ENCODE measurements around the gene CAMTA2. TPM values are rescaled to one million over a fixed set of nuclear protein-coding genes. Genes with fewer than 3 reads are reported as not detected.
A peak's percentile ranks its signal among the peaks of the same experiment; 100 is the strongest.

CAMTA2 gene
- total and polyA plus RNA-seq, 3 experiments from 2014 or later: 19.6 to 90.6 (median 85.6) TPM

DNA sequence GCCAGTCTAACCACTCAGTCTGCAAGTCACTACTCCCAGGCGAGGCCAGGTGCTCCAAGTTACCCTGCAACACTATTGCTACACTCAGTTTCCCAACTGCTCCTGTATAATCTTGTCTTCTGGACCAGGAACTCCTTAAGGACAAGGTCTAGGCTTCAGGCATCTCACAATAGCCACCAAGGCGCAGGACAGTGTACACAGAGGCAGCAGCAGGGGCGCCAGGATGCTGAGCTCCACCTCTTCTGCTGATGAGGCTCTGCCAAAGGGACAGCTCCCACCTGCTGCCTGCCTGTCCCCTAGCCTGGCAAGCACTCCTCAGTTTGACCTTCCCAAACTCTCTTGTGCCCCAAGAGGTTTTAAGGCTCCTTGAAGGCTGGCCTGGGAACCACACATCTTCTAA is 51.0 kb downstream of the CAMTA2 start:
- H3K9me3 Mint-ChIP-seq: no peaks in the 10 kb centered on the region
- H3K27ac Mint-ChIP-seq: peak overlapping the region in 6 of 8 donors; percentile 12 to 56 (median 30)
- peaks cover 0 to 50% (median 6%) of the 10 kb centered on the region in 3 donors for H3K36me3 Mint-ChIP-seq
- no peaks in the 10 kb centered on the region for H3K9me3 ChIP-seq (ENCODE audit: low read length)
- ChIA-PET POLR2A (interaction anchor here (1.1 kb wide), 1 partner anchor 12 kb away, joined by 4 read pairs; the partner anchor contains the start of gene PFN1), CTCF (no interaction called here)
- peaks cover 38 to 65% (median 38%) of the 10 kb centered on the region in 3 donors for H3K4me1 Mint-ChIP-seq
- H3K4me1 ChIP-seq (ENCODE audit: insufficient read depth, low read length): peaks cover 31% of the 10 kb centered on the region
- H3K27me3 ChIP-seq (ENCODE audit: insufficient read depth, low read length, poor library complexity, severe bottlenecking): no peaks in the 10 kb centered on the region
- no peak for DNase-seq
- H3K27ac ChIP-seq (ENCODE audit: low read depth, low read length): no peak overlapping the region
- H3K27me3 Mint-ChIP-seq: peaks cover 0 to 5% of the 10 kb centered on the region in 2 donors
- H3K36me3 ChIP-seq (ENCODE audit: insufficient read depth, low read length): peaks cover 5% of the 10 kb centered on the region
- H3K4me3 ChIP-seq (ENCODE audit: low read length): no peak overlapping the region
- H3K4me3 Mint-ChIP-seq: peak overlapping the region in 2 of 7 donors; percentile 15 to 61

DNA sequence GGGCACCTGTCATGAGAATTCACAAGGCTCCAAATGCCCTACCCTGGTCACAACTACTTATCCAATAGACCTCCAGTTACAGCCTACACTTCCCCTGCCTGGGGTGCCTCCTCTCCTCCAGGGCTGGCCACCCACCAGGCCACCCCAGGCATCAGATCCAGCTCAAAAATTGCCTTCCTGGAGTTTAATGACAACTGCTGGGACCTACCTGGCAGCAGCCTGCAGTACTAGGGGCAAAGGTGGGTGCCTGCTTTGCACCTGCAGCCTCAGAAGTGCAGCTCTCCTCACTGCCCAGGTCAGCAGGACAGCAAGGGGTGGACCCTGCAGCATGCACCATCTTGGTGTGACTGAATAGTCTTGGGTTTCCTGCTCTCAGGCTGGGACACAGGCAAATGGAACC is 51.8 kb downstream of the CAMTA2 start:
- no peaks in the 10 kb centered on the region for H3K9me3 ChIP-seq (ENCODE audit: low read length)
- peaks cover 23% of the 10 kb centered on the region for H3K4me1 ChIP-seq (ENCODE audit: insufficient read depth, low read length)
- POLR2A ChIA-PET: no interaction called here
- H3K4me3 Mint-ChIP-seq: no peak overlapping the region
- peak overlapping the region in 3 of 8 donors; percentile 31 to 81 (median 56) for H3K27ac Mint-ChIP-seq
- CTCF ChIA-PET: no interaction called here
- DNase-seq: no peak
- H3K36me3 Mint-ChIP-seq: peaks cover 0 to 47% (median 6%) of the 10 kb centered on the region in 3 donors
- no peak overlapping the region for H3K27ac ChIP-seq (ENCODE audit: low read depth, low read length)
- no peak overlapping the region for H3K4me3 ChIP-seq (ENCODE audit: low read length)
- H3K36me3 ChIP-seq (ENCODE audit: insufficient read depth, low read length): peaks cover 5% of the 10 kb centered on the region
- peaks cover 0 to 5% of the 10 kb centered on the region in 2 donors for H3K27me3 Mint-ChIP-seq
- no peaks in the 10 kb centered on the region for H3K27me3 ChIP-seq (ENCODE audit: insufficient read depth, low read length, poor library complexity, severe bottlenecking)
- H3K4me1 Mint-ChIP-seq: peaks cover 32 to 58% (median 34%) of the 10 kb centered on the region in 3 donors
- no peaks in the 10 kb centered on the region for H3K9me3 Mint-ChIP-seq

DNA sequence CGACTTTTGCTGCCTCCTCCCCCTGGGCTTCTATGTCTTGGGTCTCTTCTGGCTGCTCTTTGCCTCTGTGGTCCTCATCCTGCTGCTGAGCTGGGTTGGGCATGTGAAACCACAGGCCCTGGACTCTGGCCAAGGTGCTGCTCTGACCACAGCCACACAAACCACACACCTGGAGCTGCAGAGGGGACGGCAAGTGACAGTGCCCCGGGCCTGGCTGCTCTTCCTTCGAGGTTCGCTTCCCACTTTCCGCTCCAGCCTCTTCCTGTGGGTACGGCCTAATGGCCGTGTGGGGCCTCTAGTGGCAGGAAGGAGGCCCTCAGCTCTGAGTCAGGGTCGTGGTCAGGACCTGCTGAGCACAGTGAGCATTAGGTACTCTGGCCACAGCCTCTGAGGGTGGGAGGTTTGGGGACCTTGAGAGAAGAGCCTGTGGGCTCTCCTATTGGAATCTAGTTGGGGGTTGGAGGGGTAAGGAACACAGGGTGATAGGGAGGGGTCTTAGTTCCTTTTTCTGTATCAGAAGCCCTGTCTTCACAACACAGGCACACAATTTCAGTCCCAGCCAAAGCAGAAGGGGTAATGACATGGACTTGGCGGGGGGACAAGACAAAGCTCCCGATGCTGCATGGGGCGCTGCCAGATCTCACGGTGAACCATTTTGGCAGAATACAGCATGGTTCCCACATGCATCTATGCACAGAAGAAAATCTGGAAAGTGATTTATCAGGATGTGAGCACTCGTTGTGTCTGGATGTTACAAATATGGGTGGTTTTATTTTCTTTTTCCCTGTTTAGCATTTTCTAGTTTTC is 53.1 kb downstream of the CAMTA2 start:
- Histone ChIP-seq H3K9me3 (ENCODE audit: low read length) (no peaks in the 10 kb centered on the region), H3K27me3 (ENCODE audit: insufficient read depth, low read length, poor library complexity, severe bottlenecking) (no peaks in the 10 kb centered on the region), H3K36me3 (ENCODE audit: insufficient read depth, low read length) (peaks cover 5% of the 10 kb centered on the region), H3K4me3 (ENCODE audit: low read length) (no peak overlapping the region), H3K4me1 (ENCODE audit: insufficient read depth, low read length) (peaks cover 23% of the 10 kb centered on the region), H3K27ac (ENCODE audit: low read depth, low read length) (no peak overlapping the region)
- no peaks in the 10 kb centered on the region for H3K9me3 Mint-ChIP-seq
- ChIA-PET POLR2A (interaction anchor here (0.8 to 1.1 kb wide), 3 partner anchors 17 to 34 kb away, joined by 3 to 4 read pairs (median 4); partner anchors contain the start of genes ENO3 and SPAG7), CTCF (interaction anchor here (0.9 kb wide), 1 partner anchor 31 kb away, joined by 4 read pairs; the partner anchor contains the start of gene CHRNE)
- peaks cover 0 to 41% (median 6%) of the 10 kb centered on the region in 3 donors for H3K36me3 Mint-ChIP-seq
- peak overlapping the region in 7 of 8 donors; percentile 14 to 86 (median 69) for H3K27ac Mint-ChIP-seq
- peak in 2 of 5 donors; percentile 21 to 36 for DNase-seq
- H3K4me1 Mint-ChIP-seq: peaks cover 32 to 53% (median 34%) of the 10 kb centered on the region in 3 donors
- H3K4me3 Mint-ChIP-seq: peak overlapping the region in 5 of 7 donors; percentile 26 to 77 (median 50)
- peaks cover 0 to 3% of the 10 kb centered on the region in 2 donors for H3K27me3 Mint-ChIP-seq

DNA sequence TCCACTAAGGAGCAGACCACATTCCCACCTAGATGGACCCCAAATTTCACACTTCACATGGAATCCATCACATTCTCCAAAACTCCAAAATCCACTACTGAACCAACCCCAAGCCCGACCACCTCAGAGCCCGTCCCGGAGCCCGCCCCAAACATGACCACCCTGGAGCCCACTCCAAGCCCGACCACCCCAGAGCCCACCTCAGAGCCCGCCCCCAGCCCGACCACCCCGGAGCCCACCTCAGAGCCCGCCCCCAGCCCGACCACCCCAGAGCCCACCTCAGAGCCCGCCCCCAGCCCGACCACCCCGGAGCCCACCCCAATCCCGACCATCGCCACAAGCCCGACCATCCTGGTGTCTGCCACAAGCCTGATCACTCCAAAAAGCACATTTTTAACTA is 53.8 kb downstream of the CAMTA2 start:
- peak in 1 of 5 donors; percentile 31 for DNase-seq
- ChIA-PET POLR2A (interaction anchor here (0.8 to 1.1 kb wide), 3 partner anchors 18 to 35 kb away, joined by 3 to 4 read pairs (median 4); partner anchors contain the start of genes ENO3 and SPAG7), CTCF (interaction anchor here (0.9 kb wide), 1 partner anchor 31 kb away, joined by 4 read pairs; the partner anchor contains the start of gene CHRNE)
- H3K4me3 ChIP-seq (ENCODE audit: low read length): no peak overlapping the region
- no peak overlapping the region for H3K27ac ChIP-seq (ENCODE audit: low read depth, low read length)
- H3K4me1 ChIP-seq (ENCODE audit: insufficient read depth, low read length): peaks cover 16% of the 10 kb centered on the region
- H3K4me3 Mint-ChIP-seq: peak overlapping the region in 3 of 7 donors; percentile 50 to 79 (median 55)
- H3K27ac Mint-ChIP-seq: peak overlapping the region in 6 of 8 donors; percentile 40 to 86 (median 71)
- H3K4me1 Mint-ChIP-seq: peaks cover 25 to 45% (median 29%) of the 10 kb centered on the region in 3 donors
- no peaks in the 10 kb centered on the region for H3K27me3 ChIP-seq (ENCODE audit: insufficient read depth, low read length, poor library complexity, severe bottlenecking)
- H3K9me3 Mint-ChIP-seq: no peaks in the 10 kb centered on the region
- H3K36me3 ChIP-seq (ENCODE audit: insufficient read depth, low read length): peaks cover 5% of the 10 kb centered on the region
- peaks cover 0 to 3% of the 10 kb centered on the region in 2 donors for H3K27me3 Mint-ChIP-seq
- peaks cover 0 to 39% (median 6%) of the 10 kb centered on the region in 3 donors for H3K36me3 Mint-ChIP-seq
- H3K9me3 ChIP-seq (ENCODE audit: low read length): no peaks in the 10 kb centered on the region

DNA sequence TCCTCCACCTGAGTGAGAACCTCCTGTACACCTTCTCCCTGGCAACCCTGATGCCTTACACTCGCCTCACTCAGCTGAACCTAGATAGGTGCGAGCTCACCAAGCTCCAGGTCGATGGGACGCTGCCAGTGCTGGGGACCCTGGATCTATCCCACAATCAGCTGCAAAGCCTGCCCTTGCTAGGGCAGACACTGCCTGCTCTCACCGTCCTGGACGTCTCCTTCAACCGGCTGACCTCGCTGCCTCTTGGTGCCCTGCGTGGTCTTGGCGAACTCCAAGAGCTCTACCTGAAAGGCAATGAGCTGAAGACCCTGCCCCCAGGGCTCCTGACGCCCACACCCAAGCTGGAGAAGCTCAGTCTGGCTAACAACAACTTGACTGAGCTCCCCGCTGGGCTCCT is 54.7 kb downstream of the CAMTA2 start:
- CTCF ChIA-PET: interaction anchor here (1.0 to 1.3 kb wide), 3 partner anchors 24 to 55 kb away, joined by 3 to 5 read pairs (median 3); partner anchors contain the start of genes CAMTA2 and SPAG7
- peaks cover under 1% of the 10 kb centered on the region for H3K36me3 ChIP-seq (ENCODE audit: insufficient read depth, low read length)
- peaks cover 9% of the 10 kb centered on the region for H3K4me1 ChIP-seq (ENCODE audit: insufficient read depth, low read length)
- no peak overlapping the region for H3K4me3 ChIP-seq (ENCODE audit: low read length)
- peak in 1 of 5 donors; percentile 35 for DNase-seq
- POLR2A ChIA-PET: interaction anchor here (1.0 kb wide), 1 partner anchor 36 kb away, joined by 3 read pairs; no protein-coding TSS in a partner anchor
- Mint-ChIP-seq H3K36me3 (peaks cover 0 to 31% (median 6%) of the 10 kb centered on the region in 3 donors), H3K4me1 (peaks cover 18 to 37% (median 21%) of the 10 kb centered on the region in 3 donors), H3K27me3 (peaks cover 0 to 3% of the 10 kb centered on the region in 2 donors), H3K27ac (no peak overlapping the region), H3K9me3 (no peaks in the 10 kb centered on the region), H3K4me3 (no peak overlapping the region)
- H3K9me3 ChIP-seq (ENCODE audit: low read length): no peaks in the 10 kb centered on the region
- H3K27ac ChIP-seq (ENCODE audit: low read depth, low read length): no peak overlapping the region
- H3K27me3 ChIP-seq (ENCODE audit: insufficient read depth, low read length, poor library complexity, severe bottlenecking): no peaks in the 10 kb centered on the region

DNA sequence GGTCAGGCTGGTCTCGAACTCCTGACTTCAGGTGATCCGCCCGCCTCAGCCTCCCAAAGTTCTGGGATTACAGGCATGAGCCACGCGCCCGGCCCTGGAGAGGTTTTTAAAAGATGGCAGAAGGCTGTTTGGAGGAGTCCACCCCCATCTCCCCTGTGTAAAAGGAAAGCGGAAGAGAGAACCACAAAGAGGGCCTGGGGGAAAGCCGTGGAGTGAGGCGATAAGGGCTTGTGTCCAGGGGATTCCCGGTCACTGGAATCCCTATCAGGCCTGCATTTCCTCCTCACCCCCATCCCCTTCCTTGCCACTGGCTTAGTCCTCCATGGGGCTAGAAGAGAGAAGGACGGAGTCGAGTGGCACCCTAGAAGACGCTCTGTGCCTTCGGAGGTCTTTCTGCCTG is 55.5 kb downstream of the CAMTA2 start, which contains the start of gene GP1BA:
TSS of gene GP1BA (plus strand) at position 315 of the 400 bp plus-strand sequence. CDS start 328 bp downstream, outside the sequence.
- DNase-seq: no peak
- Mint-ChIP-seq H3K9me3 (no peaks in the 10 kb centered on the region), H3K36me3 (peaks cover 0 to 23% (median 3%) of the 10 kb centered on the region in 3 donors), H3K4me3 (no peak within 1 kb of the TSS), H3K4me1 (peaks cover 21 to 31% (median 21%) of the 10 kb centered on the region in 3 donors), H3K27me3 (peaks cover 0 to 3% of the 10 kb centered on the region in 2 donors), H3K27ac (peak within 1 kb of the TSS in 1 of 8 donors; percentile 95)
- Histone ChIP-seq H3K36me3 (ENCODE audit: insufficient read depth, low read length) (no peaks in the 10 kb centered on the region), H3K4me1 (ENCODE audit: insufficient read depth, low read length) (peaks cover 9% of the 10 kb centered on the region), H3K4me3 (ENCODE audit: low read length) (no peak within 1 kb of the TSS), H3K27ac (ENCODE audit: low read depth, low read length) (no peak within 1 kb of the TSS), H3K27me3 (ENCODE audit: insufficient read depth, low read length, poor library complexity, severe bottlenecking) (no peaks in the 10 kb centered on the region), H3K9me3 (ENCODE audit: low read length) (no peaks in the 10 kb centered on the region)
- ChIA-PET CTCF (interaction anchor here (1.2 to 1.3 kb wide), 2 partner anchors 23 to 56 kb away, joined by 3 to 5 read pairs; partner anchors contain the start of gene CAMTA2), POLR2A (interaction anchor here (1.0 kb wide), 1 partner anchor 37 kb away, joined by 3 read pairs; no protein-coding TSS in a partner anchor)

DNA sequence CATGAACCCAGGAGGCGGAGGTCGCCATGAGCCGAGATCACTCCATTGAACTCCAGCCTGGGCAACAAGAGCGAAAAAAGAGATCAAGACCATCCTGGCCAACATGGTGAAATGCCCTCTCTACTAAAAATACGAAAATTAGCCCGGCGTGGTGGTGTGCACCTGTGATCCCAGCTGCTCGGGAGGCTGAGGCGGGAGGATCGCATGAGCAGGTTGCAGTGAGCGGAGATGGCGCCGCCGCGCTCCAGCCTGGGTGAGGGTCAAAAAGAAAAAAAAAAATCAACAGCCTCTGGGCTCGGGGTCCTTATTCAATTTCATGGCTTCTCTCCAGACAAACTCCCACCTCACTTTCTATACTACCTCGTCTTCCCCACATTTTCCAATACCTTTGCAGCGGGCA is 58.6 kb downstream of the CAMTA2 start:
- H3K27me3 Mint-ChIP-seq: no peaks in the 10 kb centered on the region
- no peak overlapping the region for H3K27ac Mint-ChIP-seq
- H3K4me1 Mint-ChIP-seq: peaks cover 7 to 13% (median 12%) of the 10 kb centered on the region in 3 donors
- no peaks in the 10 kb centered on the region for H3K9me3 ChIP-seq (ENCODE audit: low read length)
- no peak overlapping the region for H3K27ac ChIP-seq (ENCODE audit: low read depth, low read length)
- DNase-seq: no peak
- peaks cover 2% of the 10 kb centered on the region for H3K4me1 ChIP-seq (ENCODE audit: insufficient read depth, low read length)
- no peaks in the 10 kb centered on the region for H3K27me3 ChIP-seq (ENCODE audit: insufficient read depth, low read length, poor library complexity, severe bottlenecking)
- H3K4me3 Mint-ChIP-seq: no peak overlapping the region
- peaks cover 0 to 17% (median 0%) of the 10 kb centered on the region in 3 donors for H3K36me3 Mint-ChIP-seq
- ChIA-PET CTCF (no interaction called here), POLR2A (no interaction called here)
- no peaks in the 10 kb centered on the region for H3K36me3 ChIP-seq (ENCODE audit: insufficient read depth, low read length)
- no peaks in the 10 kb centered on the region for H3K9me3 Mint-ChIP-seq
- no peak overlapping the region for H3K4me3 ChIP-seq (ENCODE audit: low read length)

All from CD8-positive, alpha-beta memory T cell (primary cell).